NB4 (cell line): ENCODE measurements around the gene PGP.

Source experiments
- POLR2A ChIP-seq: IDR thresholded peaks from 2 replicates; pipeline ENCODE4 v1.6.1; 2011; ENCODE audit warnings: mild to moderate bottlenecking; ENCODE audit not compliant: insufficient read length; ENCODE audit errors: extremely low read depth
- TF ChIP-seq, protein P1 (sequence below): IDR thresholded peaks from one replicate; pipeline ENCODE4 v1.5.1; 2012; ENCODE audit warnings: low read depth, low read length

DNA sequence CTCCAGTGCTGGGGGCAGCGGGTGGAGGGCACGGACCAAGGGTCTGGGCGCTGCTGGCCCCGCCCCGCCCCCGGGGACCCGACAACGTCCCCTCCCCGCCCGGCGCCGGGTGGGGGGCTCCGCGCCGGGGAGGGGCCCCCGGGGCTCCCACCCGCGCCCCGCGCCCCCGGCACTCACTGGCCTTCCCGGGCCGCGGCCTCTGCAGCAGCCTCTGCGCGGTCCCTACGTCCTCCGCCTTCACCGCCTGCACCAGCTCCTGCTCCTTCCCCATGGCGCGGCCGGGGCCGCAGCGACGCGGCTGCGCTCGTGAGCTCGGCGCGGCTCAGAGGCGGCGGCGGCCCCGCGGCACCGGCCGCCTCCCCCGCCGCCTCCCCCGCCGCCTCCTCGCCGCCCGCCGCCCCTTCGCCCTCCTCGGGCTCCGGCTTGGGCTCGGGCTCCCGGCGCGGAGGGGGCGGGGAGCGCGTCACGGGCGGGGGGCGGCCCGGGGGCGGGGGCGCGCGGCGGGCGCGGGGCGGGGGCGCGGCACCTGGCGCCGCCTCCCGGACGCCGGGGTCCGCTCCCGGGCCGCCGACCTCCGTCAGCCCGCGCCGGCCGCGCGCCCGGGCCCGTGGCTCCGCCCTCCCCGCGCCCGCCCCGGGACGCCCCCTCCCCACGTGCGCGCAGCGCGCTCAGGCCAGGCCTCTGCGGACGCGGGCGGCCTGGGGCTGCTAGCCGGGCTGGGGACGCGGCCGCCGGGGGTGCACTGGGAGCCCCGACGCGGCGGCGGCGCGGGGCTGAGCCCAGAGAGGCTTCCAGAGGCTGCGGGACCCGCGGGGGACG is 18.3 kb downstream of the PGP start, which contains the start of gene CASKIN1:
- TF ChIP-seq, protein P1, sequence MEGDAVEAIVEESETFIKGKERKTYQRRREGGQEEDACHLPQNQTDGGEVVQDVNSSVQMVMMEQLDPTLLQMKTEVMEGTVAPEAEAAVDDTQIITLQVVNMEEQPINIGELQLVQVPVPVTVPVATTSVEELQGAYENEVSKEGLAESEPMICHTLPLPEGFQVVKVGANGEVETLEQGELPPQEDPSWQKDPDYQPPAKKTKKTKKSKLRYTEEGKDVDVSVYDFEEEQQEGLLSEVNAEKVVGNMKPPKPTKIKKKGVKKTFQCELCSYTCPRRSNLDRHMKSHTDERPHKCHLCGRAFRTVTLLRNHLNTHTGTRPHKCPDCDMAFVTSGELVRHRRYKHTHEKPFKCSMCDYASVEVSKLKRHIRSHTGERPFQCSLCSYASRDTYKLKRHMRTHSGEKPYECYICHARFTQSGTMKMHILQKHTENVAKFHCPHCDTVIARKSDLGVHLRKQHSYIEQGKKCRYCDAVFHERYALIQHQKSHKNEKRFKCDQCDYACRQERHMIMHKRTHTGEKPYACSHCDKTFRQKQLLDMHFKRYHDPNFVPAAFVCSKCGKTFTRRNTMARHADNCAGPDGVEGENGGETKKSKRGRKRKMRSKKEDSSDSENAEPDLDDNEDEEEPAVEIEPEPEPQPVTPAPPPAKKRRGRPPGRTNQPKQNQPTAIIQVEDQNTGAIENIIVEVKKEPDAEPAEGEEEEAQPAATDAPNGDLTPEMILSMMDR: no peak
- TF ChIP-seq POLR2A: no peak
